Stimulated activated CD4-positive, alpha-beta T cell treated with anti-CD3 and anti-CD28 coated beads, Interleukin-15, amount 100 ng/mL, for 24 hours (primary cell): ENCODE results near the gene LMO4.

Experiments
- DNase-seq: peaks from one replicate; pipeline ENCODE4 v3.0.0-alpha.2; 2020

Gene LMO4

DNA sequence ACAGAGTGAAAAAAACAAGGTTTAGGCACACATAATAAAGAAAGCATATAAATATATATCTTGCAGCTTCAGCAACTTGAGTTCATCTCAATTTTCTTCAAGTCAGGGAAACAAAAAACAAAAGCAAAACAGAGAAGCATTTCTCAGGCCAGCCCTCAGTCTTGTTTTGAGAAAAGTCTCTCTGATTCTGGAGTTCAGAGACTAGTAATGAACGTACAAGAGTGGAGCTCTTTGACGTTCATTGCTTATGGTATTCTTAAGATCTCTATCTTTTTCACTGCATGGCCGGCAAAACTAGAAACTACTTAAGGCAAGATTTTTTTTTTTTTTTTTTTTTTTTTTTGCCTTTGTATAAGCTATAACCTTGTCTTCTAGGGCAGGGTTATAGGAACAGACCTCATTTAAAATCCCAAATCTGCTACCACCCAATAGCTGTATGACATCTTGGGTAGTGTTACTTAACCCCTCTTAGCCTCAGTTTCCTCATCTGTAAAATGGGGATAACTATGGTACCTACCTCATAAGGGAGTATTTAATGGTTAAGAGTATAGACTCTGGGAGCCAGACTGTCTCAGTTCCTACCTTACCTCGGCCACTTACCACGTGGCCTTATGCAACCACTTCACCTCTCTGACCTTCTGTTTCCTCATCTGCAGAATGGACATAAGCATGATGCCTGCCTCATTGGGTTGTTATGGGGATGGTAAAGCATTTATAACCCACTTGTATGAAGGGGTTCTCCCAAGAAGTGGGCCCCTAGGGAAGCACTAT, 33.6 kb downstream of the LMO4 start:
- no peak for DNase-seq

DNA sequence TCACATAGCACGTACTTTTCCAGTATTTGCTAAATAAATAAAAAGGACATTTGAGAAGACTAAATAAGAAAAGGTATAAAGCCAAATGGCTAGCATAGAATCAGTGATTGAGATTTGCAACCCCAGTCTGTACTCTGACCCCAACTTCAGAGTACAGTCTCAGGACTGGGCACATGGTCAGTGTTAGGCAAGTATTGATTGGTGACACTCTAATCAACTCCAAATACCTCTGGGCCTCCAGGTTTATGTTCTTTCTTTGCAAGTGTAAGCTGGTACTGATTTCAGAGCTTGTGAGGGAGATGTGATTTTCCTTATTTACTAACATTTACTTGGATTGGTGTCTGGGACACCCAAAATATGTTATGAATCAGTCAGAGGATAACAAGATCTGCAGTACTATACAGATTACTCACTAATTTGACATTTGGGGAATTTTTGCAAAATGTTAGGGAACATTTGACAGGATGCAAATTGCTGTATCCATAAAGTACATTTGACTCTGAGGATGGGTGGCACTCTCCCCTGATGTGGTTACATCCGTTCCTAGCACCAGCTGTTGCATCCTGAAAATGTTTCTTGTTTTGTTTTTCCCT, 34.2 kb downstream of the LMO4 start:
- DNase-seq: no peak

DNA sequence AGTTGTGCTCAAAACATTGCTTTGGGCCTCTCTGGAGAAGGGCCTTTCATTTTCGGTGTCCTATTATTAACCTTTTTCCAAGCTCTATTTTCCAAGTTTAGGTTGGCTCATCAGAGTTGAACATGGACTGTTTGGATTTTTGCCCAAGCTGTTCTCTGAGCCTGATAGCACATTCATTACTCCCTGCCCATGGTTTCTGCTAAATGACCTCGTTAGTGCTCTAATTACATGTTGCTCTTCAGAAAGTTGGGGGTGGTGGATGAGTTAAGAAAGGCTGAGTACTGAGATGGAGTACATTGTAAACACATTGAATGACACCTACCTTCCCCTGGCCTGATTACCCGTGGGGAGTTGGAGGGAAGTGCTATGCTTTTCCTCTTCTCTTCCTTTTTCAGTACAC, 38.9 kb downstream of the LMO4 start:
- no peak for DNase-seq

DNA sequence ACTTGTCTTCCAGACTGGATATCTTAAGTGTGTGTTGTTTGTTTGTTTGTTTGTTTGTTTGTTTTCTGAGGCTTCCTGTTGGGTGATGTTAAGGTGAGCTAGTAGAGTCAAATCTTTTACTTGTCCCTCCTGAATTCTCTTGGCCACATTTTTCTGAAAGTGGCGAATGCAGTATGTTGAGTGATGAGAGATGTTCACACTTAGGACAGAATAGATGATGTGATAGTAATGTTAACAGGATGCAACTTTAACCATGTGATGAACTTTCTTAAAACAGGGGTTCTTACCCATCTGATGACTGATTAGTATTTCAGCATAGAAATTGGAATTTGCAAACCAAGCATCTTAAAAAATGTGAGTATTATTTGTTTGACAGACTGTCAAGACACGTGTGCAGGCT, 40.2 kb downstream of the LMO4 start:
- DNase-seq: no peak

- DNase-seq: no peak
Observed at GRCh38 chr1:87369736-87370478, 41.2 kb downstream of the LMO4 start.

DNA sequence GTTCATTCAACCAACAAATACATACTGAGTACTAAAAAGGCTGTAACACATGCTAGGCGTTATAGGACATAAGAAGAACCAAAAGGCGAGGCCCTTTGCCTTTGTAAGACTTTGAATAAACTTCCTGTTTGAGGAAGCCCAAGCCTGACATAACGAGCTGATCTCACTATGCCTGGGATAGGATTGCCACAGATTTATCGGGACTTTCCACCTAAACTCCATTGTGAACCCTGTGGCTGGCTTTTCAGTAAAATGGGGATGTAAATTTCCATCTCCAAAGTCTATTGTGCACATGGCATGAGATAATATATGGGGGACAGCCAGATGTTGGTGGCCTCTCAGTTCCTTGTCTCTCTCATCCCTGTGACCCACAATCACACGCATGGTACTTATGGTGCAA, 41.9 kb downstream of the LMO4 start:
- DNase-seq: no peak

GRCh38 chr1:87379306-87379705, 50.6 kb downstream of the LMO4 start:
- DNase-seq: no peak

GRCh38 chr1:87386217-87386790, 57.6 kb downstream of the LMO4 start:
- no peak for DNase-seq

DNA sequence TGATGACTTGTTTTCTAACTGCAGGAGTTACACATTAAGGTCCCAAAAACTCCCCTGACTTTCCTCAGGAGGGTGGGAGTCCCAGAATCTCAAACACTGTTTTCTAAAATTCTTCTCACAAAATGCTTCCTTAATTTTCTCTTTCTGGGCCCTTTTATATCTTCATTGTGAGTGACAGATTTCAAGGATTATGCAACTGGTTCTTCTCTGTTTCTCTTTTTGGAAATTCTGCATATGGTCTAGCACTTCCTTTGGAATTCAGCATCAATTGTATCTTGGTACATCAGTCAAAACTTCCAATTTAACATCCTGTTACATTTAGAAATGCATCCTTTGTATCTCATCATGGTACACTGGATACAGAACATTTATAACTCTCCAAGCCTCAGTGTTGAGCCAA, 59.7 kb downstream of the LMO4 start:
- no peak for DNase-seq

GRCh38 chr1:87389011-87389410, 60.3 kb downstream of the LMO4 start:
- DNase-seq: no peak

DNA sequence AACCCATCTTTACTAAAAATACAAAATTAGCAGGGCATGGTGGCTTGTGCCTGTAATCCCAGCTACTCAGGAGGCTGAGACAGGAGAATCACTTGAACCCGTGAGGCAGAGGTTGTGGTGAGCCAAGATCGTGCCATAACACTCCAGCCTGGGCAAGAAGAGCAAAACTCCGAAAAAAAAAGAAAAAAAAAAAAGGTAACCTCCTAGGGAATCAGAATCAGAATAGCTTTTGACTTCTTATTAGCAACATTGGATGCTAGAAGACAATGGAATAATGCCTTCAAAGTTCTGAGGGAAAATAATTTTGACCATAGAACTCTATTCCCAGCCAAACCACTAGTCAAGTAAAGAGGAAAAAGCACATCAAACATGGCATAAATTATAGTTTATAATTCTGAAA, 60.9 kb downstream of the LMO4 start:
- no peak for DNase-seq

DNA sequence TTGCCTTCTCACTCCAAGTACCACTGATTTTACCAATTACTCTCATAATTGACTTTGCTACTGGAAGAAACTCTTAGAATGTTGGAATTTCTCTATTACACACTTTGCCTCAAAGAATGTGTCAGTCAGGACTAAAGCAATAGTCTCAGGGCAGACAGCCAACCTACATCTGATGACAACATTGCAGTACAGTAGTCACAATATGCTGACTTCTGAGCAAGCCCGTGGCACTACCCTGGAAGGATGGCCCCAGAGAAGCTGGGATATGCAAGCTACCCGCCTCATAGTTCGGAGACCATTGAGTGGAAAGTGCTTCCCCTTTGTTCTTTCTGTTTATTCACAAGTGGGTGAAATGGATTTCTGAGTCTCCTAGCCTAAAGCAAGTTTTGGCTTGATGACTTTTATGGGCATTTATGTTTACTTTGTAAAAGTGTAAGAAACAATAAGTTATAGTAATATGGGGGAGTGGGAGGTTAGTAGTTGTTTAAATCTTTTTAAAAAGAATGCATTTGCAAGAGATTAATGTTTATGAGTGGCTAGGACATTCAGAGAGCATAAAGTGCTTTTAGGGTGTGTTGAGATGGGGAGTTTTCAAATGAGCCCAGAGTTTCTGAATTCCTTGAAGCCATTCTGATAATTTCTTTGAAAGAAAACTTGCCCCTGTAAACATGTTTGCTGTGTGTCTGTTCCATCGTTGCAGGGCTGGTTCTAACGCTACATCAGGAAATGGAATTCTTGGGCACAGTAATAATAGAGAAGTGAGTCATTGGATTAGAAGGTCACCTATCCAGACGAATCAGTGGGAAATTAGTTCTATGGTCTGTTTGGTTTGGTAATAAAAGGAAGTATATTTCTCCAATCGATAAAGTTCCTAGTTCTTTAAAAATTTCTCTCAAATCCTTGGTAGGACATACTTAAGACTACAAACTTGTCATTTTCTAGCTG, 63.8 kb downstream of the LMO4 start:
- no peak for DNase-seq

DNA sequence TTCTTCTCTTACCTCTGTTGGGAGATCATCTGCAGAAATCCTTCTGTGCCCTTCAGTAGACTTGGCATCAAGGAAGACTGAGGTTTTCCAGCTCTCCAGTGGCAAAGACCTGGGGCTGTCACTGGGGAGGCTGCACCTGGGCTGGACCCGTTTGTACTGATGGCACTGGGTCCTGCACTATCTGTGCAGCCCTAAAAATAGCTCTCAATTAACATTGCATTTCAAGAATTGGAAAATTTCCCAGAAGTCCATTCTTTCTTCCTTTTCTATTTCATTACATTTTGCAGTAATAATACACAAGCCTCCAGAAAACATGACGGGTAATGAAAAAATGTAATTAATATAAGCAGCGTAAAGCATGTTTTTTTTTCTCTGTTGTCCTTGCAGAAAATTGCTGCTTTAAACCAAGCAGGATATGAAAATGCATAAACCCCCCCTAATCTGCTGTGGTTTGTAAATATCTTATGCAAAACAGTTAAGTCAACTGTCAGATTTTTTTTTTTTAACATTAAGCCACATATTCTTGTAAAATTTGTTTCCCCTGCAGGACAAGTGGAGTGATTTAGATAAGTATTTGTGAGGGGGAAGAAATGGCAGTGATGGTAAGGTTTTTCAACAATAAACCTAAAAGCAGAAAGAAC, 64.9 kb downstream of the LMO4 start:
- DNase-seq: no peak

- no peak for DNase-seq
Observed at GRCh38 chr1:87394513-87394912, 65.8 kb downstream of the LMO4 start.

DNA sequence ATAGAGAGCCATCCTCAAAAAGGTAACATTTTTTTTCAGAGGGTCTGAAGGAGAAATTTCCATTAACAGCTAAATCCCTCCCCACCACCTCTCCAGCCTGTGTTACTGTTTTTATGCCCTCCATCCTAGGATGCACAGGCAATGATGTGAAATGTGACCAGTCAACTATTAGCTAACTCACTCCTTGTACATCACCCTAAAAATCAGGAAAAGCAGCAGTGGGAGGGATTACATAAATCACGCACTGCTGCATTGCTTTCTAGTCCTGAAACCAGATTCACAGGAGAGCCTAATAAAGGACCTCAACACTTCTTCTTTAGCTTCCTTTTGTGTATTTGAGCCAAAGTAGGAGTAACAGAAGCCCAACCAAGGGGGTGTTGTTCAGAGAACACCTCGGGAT, 66.3 kb downstream of the LMO4 start:
- DNase-seq: no peak
